Natural killer cell (primary cell): Measurements from ENCODE around the gene PRSS33. TPM values are rescaled to one million over a fixed set of nuclear protein-coding genes. Genes with fewer than 3 reads are reported as not detected.
A peak's percentile ranks its signal among the peaks of the same experiment; 100 is the strongest.

Experiments
- ATAC-seq, 3 donors: fragments of 150-1000 bp in 2 of 3; fragments of 200-7000 bp in 1 of 3; cut with Tn5 transposase; 1 replicate in 1 of 3; 2 replicates in 2 of 3; pipeline ENCODE4 v1.10.0; 2021; ENCODE audit warnings: mild to moderate bottlenecking in 2 of 3, moderate library complexity in 2 of 3
- DNase-seq, 2 donors: peaks; one replicate each; pipeline versions ENCODE4 v3.0.0 to v3.0.0-alpha.2; 2013 to 2021; ENCODE audit warnings: mixed read lengths in 1 of 2
- H3K27ac ChIP-seq: one replicate; pipeline ENCODE4 v1.5.1; 2013; ENCODE audit warnings: mild to moderate bottlenecking, low read length
- H3K27me3 ChIP-seq: one replicate; pipeline ENCODE4 v1.6.1; 2013; ENCODE audit warnings: low read length; ENCODE audit not compliant: control insufficient read depth, insufficient read depth
- H3K36me3 ChIP-seq: one replicate; pipeline ENCODE4 v1.6.1; 2013; ENCODE audit warnings: low read length; ENCODE audit not compliant: control insufficient read depth, insufficient read depth
- H3K4me1 ChIP-seq: one replicate; pipeline ENCODE4 v1.6.1; 2013; ENCODE audit warnings: low read length; ENCODE audit not compliant: control insufficient read depth, insufficient read depth
- H3K4me3 ChIP-seq: one replicate; pipeline ENCODE4 v1.5.1; 2013; ENCODE audit warnings: low read length
- H3K9me3 ChIP-seq: one replicate; pipeline ENCODE4 v1.6.1; 2013; ENCODE audit warnings: low read length; ENCODE audit not compliant: control insufficient read depth, insufficient read depth
- H3K27ac Mint-ChIP-seq, 2 donors: one replicate each; pipeline ENCODE4 v1.8.0; 2022; ENCODE audit warnings: mild to moderate bottlenecking in 2 of 2, mixed read lengths in 2 of 2, moderate library complexity in 1 of 2
- H3K27me3 Mint-ChIP-seq, 2 donors: one replicate each; pipeline ENCODE4 v1.8.0; 2022; ENCODE audit warnings: low read depth in 2 of 2, mixed read lengths in 2 of 2
- H3K36me3 Mint-ChIP-seq: one replicate; pipeline ENCODE4 v1.8.0; 2022; ENCODE audit warnings: mixed read lengths
- H3K4me1 Mint-ChIP-seq, 2 donors: one replicate each; pipeline ENCODE4 v1.8.0; 2022; ENCODE audit warnings: mixed read lengths in 2 of 2
- H3K4me3 Mint-ChIP-seq: one replicate; pipeline ENCODE4 v1.8.0; 2022; ENCODE audit warnings: mild to moderate bottlenecking, moderate library complexity, mixed read lengths
- H3K9me3 Mint-ChIP-seq, 2 donors: one replicate each; pipeline ENCODE4 v1.8.0; 2022; ENCODE audit warnings: mixed read lengths in 2 of 2
- CTCF ChIP-seq: fragments of 200-600 bp; IDR thresholded peaks from one replicate; pipeline ENCODE4 v1.8.0; 2022; ENCODE audit warnings: antibody characterized with exemption
- WGBS: methylation state at CpG from one replicate; pipeline ENCODE4 v1.1.7; 2013; ENCODE audit warnings: missing lambda C conversion rate; ENCODE audit not compliant: insufficient coverage; 5-methylcytosine and 5-hydroxymethylcytosine counted together
- intact Hi-C: fragments of 100-400 bp; cut with micrococcal nuclease; formaldehyde crosslinking; loops from one replicate; pipeline ENCODE4 v1.14.2; 2022
- total RNA-seq, 4 donors: library from RNA; stranded (reverse); fragments of 120-200 nt in 1 of 4; gene quantifications; one replicate each; pipeline versions ENCODE4 v1.2.3 to v1.2.4, GENCODE V29; 2013 to 2022

PRSS33 gene
- total RNA-seq, 3 donors from 2014 or later (not counting 1 experiment from before 2014, with no cell fraction given), result 0.20 to 0.63 (median 0.54) TPM

DNA sequence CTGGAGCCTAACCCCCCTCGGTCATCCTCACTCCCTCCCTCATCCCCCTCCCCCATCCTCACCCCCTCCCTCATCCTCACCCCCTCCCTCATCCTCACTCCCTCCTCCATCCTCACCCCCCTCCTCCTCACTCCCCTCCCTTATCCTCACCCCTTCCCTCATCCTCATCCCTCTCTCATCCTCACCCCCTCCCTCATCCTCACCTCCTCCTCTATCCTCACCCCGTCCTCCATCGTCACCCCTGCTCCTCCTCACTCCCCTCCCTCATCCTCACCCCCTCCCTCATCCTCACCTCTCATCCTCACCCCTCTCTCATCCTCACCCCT, 571 bp downstream of the PRSS33 start:
- Histone ChIP-seq H3K27me3 (peaks cover 5% of the 10 kb centered on the region), H3K36me3 (no peaks in the 10 kb centered on the region), H3K9me3 (no peaks in the 10 kb centered on the region), H3K4me1 (peaks cover 28% of the 10 kb centered on the region), H3K27ac (no peak overlapping the region), H3K4me3 (no peak overlapping the region)
- Mint-ChIP-seq H3K36me3 (no peaks in the 10 kb centered on the region), H3K4me3 (no peak overlapping the region), H3K27me3 (peaks cover 6 to 19% of the 10 kb centered on the region in 2 donors), H3K4me1 (peaks cover 0 to 18% of the 10 kb centered on the region in 2 donors), H3K9me3 (no peaks in the 10 kb centered on the region), H3K27ac (no peak overlapping the region)
- WGBS, result 58% methylated on average over 3 of the region's 3 CpGs
- no peak for TF ChIP-seq CTCF
- intact Hi-C loops, result no loop called here
- DNase-seq, result no peak
- no peak for ATAC-seq

DNA sequence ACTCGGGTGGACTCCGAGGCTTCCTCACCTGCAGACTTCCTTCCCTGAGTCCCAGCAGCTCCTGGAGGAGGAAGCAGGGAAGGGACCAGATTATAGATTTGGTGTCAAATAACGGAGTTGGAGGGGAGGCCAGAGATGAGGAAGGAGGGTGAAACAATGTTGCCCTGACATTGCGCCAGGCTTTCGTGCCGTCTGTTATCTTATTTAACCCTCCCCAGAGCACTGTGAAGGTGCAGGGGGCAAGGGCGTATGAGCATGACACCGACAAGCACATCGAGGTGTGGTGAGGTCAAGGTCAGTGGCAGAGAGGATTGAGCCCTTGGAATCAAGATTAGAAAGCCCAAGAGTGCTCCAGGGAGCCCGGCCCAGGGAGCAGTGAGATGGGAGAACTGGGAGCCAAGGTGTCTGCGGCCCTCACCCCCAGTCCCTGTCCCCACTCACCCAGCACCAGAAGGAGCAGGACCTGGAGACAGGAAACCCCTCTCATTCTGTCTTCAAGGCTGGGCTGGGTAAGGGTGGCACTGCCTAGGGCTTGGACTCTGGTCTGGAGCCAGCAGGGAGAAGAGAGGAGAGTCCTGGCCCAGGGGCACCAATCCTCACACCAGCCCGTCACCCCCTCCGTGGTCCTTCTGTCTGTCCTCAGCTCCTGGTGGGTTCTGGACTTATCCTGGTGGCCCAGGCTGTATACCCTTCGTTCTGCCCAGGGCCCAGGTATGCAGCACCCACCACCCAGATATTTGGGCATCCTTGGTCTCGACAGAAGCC, 1.1 kb downstream of the PRSS33 start:
- H3K27me3 ChIP-seq, result peaks cover 5% of the 10 kb centered on the region

DNA sequence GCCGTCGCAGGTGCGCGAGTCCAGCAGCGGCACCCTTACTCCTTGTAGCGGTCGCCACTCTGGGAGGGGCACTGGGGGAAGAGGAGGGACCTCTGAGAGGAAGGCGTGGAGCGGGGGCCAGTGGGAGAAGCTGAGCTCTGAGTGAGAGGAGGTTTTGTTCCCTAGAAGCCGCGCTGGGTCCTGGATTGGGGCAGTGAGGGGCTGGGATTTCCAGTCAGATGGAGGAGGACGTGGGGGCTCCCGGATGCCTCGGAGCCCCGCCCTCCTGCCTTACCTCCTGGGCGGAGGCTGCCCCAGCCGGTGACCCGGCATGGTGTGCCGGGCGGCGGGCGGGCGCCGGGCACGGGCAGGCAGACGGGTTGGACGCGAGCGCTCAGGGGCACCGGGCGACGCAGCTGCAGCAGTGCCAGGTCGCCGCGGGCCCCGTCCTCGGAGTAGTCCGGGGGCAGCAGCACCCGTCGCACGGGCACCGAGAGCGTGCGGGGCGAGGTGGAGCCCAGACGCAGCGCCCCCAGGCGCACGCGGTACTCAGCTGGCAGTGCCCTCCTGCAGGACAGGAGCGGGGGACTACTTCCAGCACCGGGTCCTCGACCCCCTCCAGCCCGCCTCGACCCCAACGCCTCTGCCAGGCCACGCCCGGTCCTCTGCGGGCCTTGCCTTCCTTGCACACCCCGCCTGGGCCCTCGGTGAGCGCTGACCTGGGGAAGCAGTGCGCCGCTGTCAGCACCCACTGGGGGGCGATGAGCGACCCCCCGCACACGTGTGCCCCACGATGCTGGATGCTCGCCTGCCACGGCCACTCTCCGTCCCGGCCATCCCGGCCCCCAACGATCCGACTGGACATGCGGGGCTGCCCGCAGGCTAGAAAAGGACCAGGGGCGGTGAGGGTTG, 2.0 kb downstream of the PRSS33 start:
- Histone ChIP-seq H3K9me3 (no peaks in the 10 kb centered on the region), H3K27ac (no peak overlapping the region), H3K4me3 (peak overlapping the region; percentile 33), H3K4me1 (peaks cover 36% of the 10 kb centered on the region), H3K27me3 (peaks cover 5% of the 10 kb centered on the region), H3K36me3 (no peaks in the 10 kb centered on the region)
- TF ChIP-seq CTCF, result no peak
- Mint-ChIP-seq H3K9me3 (no peaks in the 10 kb centered on the region), H3K4me3 (peak overlapping the region; percentile 82), H3K27me3 (peaks cover 0 to 13% of the 10 kb centered on the region in 2 donors), H3K36me3 (no peaks in the 10 kb centered on the region), H3K4me1 (peaks cover 0 to 21% of the 10 kb centered on the region in 2 donors), H3K27ac (peak overlapping the region in 1 of 2 donors; percentile 18)
- ATAC-seq (peak; percentile 53 to 75 (median 75)), DNase-seq (peak; percentile 13 to 64)
- 13% methylated on average over 79 of the region's 79 CpGs for WGBS
- intact Hi-C loops, result no loop called here

More for the DNA sequence above, 1.1 kb downstream of the PRSS33 start:
- TF ChIP-seq CTCF, result no peak
- no peaks in the 10 kb centered on the region for H3K36me3 ChIP-seq
- DNase-seq (no peak), ATAC-seq (no peak)
- 68% methylated on average over 14 of the region's 15 CpGs for WGBS
- H3K9me3 ChIP-seq, result no peaks in the 10 kb centered on the region
- peak overlapping the region; percentile 35 for H3K4me3 Mint-ChIP-seq
- H3K36me3 Mint-ChIP-seq, result no peaks in the 10 kb centered on the region
- H3K4me1 ChIP-seq, result peaks cover 28% of the 10 kb centered on the region
- peaks cover 0 to 18% of the 10 kb centered on the region in 2 donors for H3K4me1 Mint-ChIP-seq
- H3K4me3 ChIP-seq, result no peak overlapping the region
- H3K9me3 Mint-ChIP-seq, result no peaks in the 10 kb centered on the region
- H3K27me3 Mint-ChIP-seq, result peaks cover 3 to 16% of the 10 kb centered on the region in 2 donors
- H3K27ac Mint-ChIP-seq, result no peak overlapping the region
- no peak overlapping the region for H3K27ac ChIP-seq
- intact Hi-C loops, result no loop called here
